SIG-M5 treated with dmso at 0.1 percent for 504 hours (cell line): Measurements from ENCODE around the gene RNASEH2C.
"Not testable (repeated sequence)": the region's sequence is repeated elsewhere in the genome, so short reads cannot be mapped to it uniquely, and the experiment has no call there.

Experiments
- DNase-seq: peaks from one replicate; lab custom pipeline; 2025; ENCODE audit not compliant: unreplicated experiment; lab: John Stamatoyannopoulos, UW

RNASEH2C gene

GRCh38 chr11:65720211-65720934 is at the start of gene RNASEH2C:
RNASEH2C (minus strand) TSS chr11:65720798; CDS start chr11:65720758, 40 bp downstream.
- peak; percentile 75 for DNase-seq

GRCh38 chr11:65767806-65768205 is 47.2 kb upstream of the RNASEH2C start:
- DNase-seq, result not testable (repeated sequence)

GRCh38 chr11:65767406-65767805 is 46.8 kb upstream of the RNASEH2C start:
- DNase-seq, result no peak

DNA sequence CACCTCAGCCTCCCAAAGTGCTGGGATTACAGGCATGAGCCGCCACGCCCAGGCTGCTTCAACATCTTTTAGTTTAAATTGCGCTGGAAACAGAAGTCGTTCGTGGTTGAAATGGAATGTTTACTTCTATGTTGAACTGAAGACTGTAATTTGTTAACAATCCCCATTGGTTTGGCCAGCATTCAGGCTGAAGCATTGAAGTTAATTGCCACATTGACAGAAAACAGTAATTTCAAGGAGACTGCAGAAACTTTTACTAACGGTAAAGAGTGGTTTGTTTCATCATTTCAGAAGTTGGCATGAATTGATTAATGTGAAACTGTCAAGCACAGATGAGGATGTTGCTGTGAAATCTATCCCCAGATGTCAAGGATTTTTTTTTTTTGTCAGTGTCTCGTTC is 45.9 kb upstream of the RNASEH2C start:
- peak; percentile 77 for DNase-seq

- DNase-seq, result no peak
These were observed 43.8 kb upstream of the RNASEH2C start for GRCh38 chr11:65764434-65764833.

GRCh38 chr11:65762816-65763215 is 42.2 kb upstream of the RNASEH2C start:
- DNase-seq, result not testable (repeated sequence)

DNA sequence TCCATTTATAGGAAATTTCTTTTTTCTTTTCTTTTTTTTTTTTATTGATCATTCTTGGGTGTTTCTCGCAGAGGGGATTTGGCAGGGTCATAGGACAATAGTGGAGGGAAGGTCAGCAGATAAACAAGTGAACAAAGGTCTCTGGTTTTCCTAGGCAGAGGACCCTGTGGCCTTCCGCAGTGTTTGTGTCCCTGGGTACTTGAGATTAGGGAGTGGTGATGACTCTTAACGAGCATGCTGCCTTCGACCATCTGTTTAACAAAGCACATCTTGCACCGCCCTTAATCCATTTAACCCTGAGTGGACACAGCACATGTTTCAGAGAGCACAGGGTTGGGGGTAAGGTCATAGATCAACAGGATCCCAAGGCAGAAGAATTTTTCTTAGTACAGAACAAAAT is 41.6 kb upstream of the RNASEH2C start:
- DNase-seq, result not testable (repeated sequence)

- no peak for DNase-seq
These were observed 24.5 kb upstream of the RNASEH2C start for GRCh38 chr11:65745049-65745448.

- DNase-seq, result no peak
These were observed 24.1 kb upstream of the RNASEH2C start for GRCh38 chr11:65744699-65745042.

- DNase-seq, result peak; percentile 43
These were observed 23.6 kb upstream of the RNASEH2C start for GRCh38 chr11:65744026-65744698.

- no peak for DNase-seq
These were observed 23.1 kb upstream of the RNASEH2C start for GRCh38 chr11:65743681-65744025.

- DNase-seq, result no peak
These were observed 21.8 kb upstream of the RNASEH2C start for GRCh38 chr11:65742353-65742752.

GRCh38 chr11:65741185-65741584 is 20.6 kb upstream of the RNASEH2C start:
- no peak for DNase-seq

DNA sequence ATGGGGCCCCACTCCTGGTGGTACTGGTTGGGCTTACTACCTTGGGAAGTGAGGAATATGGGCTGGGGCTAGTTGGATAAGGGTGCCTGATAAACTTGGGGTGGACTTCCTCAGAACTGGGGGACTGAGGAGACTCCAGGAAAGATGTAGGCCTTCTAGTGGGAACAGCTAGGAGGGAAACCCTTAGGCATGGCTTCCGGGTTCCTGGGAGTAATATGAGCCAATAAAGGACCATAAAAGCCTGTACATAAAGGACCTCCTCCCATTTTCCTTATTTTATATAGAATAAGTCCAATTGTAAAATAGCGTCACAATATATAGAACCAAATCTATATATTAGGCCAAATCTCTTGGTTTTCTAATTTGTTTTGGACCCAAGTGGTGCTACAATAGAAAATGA is 18.4 kb upstream of the RNASEH2C start:
- no peak for DNase-seq

GRCh38 chr11:65736810-65737209 is 16.2 kb upstream of the RNASEH2C start:
- no peak for DNase-seq

DNA sequence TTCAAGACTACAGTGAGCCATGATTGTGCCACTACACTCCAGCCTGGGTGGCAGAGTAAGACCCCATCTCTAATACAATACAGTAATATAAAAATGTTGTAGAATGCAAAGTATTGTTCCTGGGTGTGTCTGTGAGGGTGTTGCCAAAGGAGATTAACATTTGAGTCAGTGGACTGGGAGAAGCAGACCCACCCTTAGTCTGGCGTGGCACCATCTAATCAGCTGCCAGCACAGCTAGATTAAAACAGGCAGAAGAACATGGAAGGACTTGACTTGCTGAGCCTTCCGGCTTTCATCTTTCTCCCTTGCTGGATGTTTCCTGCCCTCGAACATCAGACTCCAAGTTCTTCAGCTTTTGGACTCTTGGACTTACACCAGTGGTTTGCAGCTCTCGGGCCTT is 14.5 kb upstream of the RNASEH2C start:
- not testable (repeated sequence) for DNase-seq

DNA sequence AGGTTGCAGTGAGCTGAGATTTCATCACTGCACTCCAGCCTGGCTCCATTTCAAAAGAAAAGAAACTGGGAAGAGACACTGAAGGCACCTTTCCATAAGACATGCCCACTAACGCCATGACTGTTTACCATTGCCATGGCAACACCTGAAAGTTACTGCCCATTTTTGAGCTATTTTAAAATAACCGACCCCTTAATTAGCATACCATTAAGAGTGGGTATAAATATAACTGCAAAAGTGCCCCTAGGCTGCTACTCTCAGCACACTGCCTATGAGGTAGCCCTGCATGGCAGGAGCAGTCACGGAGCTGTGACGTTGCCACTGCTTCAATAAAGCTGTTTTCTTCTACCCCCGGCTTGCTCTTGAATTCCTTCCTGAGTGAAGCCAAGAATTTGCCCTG is 9.9 kb upstream of the RNASEH2C start:
- no peak for DNase-seq

DNA sequence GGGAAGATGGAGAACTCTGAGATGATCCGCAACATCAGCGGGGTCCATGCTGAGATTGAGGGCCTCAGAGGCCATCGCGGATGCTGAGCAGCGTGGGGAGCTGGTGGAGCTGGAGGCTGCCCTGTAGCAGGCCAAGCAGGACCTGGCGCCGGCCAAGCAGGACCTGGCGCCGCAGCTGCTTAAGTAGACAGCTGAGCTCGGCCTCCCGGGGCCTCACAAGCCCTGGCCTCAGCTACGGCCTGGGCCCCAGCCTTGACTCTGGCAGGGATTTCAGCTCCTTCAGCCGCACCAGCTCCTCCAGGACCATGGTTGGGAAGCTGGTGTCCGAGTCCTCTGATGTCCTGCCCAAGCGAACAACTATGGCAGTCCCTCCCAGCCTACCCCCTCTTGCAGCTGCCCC is 7.3 kb upstream of the RNASEH2C start:
- DNase-seq, result no peak

GRCh38 chr11:65726660-65727059 is 6.1 kb upstream of the RNASEH2C start:
- DNase-seq, result peak; percentile 17

- DNase-seq, result no peak
These were observed 1.7 kb upstream of the RNASEH2C start for GRCh38 chr11:65722261-65722660.

GRCh38 chr11:65719871-65720210 is 757 bp downstream of the RNASEH2C start:
- DNase-seq, result peak; percentile 12

GRCh38 chr11:65718964-65719492 is 1.6 kb downstream of the RNASEH2C start:
- no peak for DNase-seq

DNA sequence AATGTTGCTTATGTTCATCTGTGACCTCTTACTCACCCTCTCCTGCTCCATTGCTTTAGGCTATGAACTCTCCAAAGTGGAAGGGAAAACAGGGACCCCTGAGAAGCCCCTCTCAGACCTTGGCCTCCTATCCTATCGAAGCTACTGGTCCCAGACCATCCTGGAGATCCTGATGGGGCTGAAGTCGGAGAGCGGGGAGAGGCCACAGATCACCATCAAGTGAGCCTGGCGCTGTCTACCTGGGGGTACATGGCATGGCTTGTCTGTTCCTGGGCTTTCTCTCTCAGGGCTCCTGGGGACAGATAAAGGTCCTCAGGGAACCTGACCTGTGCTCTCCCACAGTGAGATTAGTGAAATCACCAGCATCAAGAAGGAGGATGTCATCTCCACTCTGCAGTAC is 2.1 kb downstream of the RNASEH2C start:
- DNase-seq, result no peak
